GM19452 (cell line): ENCODE measurements around the gene FCHSD1.
"Not testable (repeated sequence)": the region's sequence is repeated elsewhere in the genome, so short reads cannot be mapped to it uniquely, and the experiment has no call there.

Source experiments
- ATAC-seq: cut with Tn5 transposase; IDR thresholded peaks from one replicate; pipeline ENCODE4 v1.9.1; 2021; ENCODE audit not compliant: unreplicated experiment

FCHSD1 gene

GRCh38 chr5:141618030-141618803, 33.0 kb downstream of the FCHSD1 start:
- ATAC-seq = peak; percentile 31

GRCh38 chr5:141617682-141618029, 33.6 kb downstream of the FCHSD1 start:
- ATAC-seq = no peak

- ATAC-seq = no peak
These were observed 34.1 kb downstream of the FCHSD1 start for GRCh38 chr5:141617128-141617527.

- no peak for ATAC-seq
These were observed 35.1 kb downstream of the FCHSD1 start for GRCh38 chr5:141615991-141616720.

- no peak for ATAC-seq
These were observed 37.9 kb downstream of the FCHSD1 start for GRCh38 chr5:141613344-141613743.

GRCh38 chr5:141611289-141611688, 39.9 kb downstream of the FCHSD1 start:
- ATAC-seq = no peak

- ATAC-seq = not testable (repeated sequence)
These were observed 41.3 kb downstream of the FCHSD1 start for GRCh38 chr5:141609921-141610320.

GRCh38 chr5:141609044-141609443, 42.2 kb downstream of the FCHSD1 start:
- no peak for ATAC-seq

- no peak for ATAC-seq
These were observed 42.7 kb downstream of the FCHSD1 start for GRCh38 chr5:141608557-141608956.

GRCh38 chr5:141608046-141608445, 43.2 kb downstream of the FCHSD1 start:
- ATAC-seq = no peak

- ATAC-seq = peak; percentile 97
These were observed 45.5 kb downstream of the FCHSD1 start for GRCh38 chr5:141605523-141606277.

GRCh38 chr5:141603923-141604717, 47.1 kb downstream of the FCHSD1 start:
- no peak for ATAC-seq

- ATAC-seq = no peak
These were observed 48.6 kb downstream of the FCHSD1 start for GRCh38 chr5:141602606-141603005.

GRCh38 chr5:141598391-141599345, 52.5 kb downstream of the FCHSD1 start:
- ATAC-seq = peak; percentile 39

GRCh38 chr5:141597814-141598213, 53.4 kb downstream of the FCHSD1 start:
- ATAC-seq = no peak

- no peak for ATAC-seq
These were observed 53.8 kb downstream of the FCHSD1 start for GRCh38 chr5:141597394-141597793.

GRCh38 chr5:141596867-141597266, 54.4 kb downstream of the FCHSD1 start:
- no peak for ATAC-seq

GRCh38 chr5:141590127-141590526, 61.1 kb downstream of the FCHSD1 start:
- ATAC-seq = no peak
